Spleen (tissue), 7 donors: Measurements from ENCODE around the gene LILRB2.

Source experiments
- CTCF ChIP-seq, 11 experiments: fragments of 200-600 bp in 7 of 11; fragments of 450-650 bp in 4 of 11; sonication (generic) in 4 of 11; IDR thresholded peaks in 8 of 11; conservative IDR thresholded peaks in 3 of 11; 1 replicate in 7 of 11; 2 replicates in 4 of 11; pipeline versions ENCODE4 v1.4.0 to v1.8.0; 2016 to 2021; ENCODE audit warnings: antibody characterized with exemption in 11 of 11, inconsistent platforms in 4 of 11, mild to moderate bottlenecking in 1 of 11
- POLR2A ChIP-seq, 3 donors: fragments of 450-650 bp; IDR thresholded peaks; one replicate each; pipeline ENCODE4 v1.5.1; 2017; ENCODE audit warnings: antibody characterized with exemption in 3 of 3, mild to moderate bottlenecking in 1 of 3
- POLR2AphosphoS5 ChIP-seq, 3 donors: sonication (generic); formaldehyde crosslinking; IDR thresholded peaks; one replicate each; pipeline ENCODE4 v1.5.1; 2017; ENCODE audit warnings: antibody characterized with exemption in 3 of 3
- donor health status: DM: no; HTN: no; CAD: no; lungs with moderate emphysema.
- donor health status: DM: no; HTN: no; CAD: no.
- donor health status: DM: no; HTN: no; CAD: no.

GRCh38 chr19:54281007-54281728 is at the start of gene LILRB2:
- TF ChIP-seq CTCF (IDR thresholded peaks at IDR 0.05 in 8 of 11, conservative IDR thresholded peaks at IDR 0.05 in 3 of 11), result no peak
- no peak for TF ChIP-seq POLR2A (IDR thresholded peaks at IDR 0.05)
- no peak for TF ChIP-seq POLR2AphosphoS5 (IDR thresholded peaks at IDR 0.05)
